DND-41 (cell line): ENCODE results near the gene CHKB.

ENCODE experiments used
- CTCF ChIP-seq: IDR thresholded peaks from 2 replicates; pipeline ENCODE4 v1.5.1; 2012; ENCODE audit warnings: borderline replicate concordance, low read length, moderate library complexity, mild to moderate bottlenecking; ENCODE audit not compliant: poor library complexity, severe bottlenecking; ENCODE audit errors: extremely low read depth
- EZH2 ChIP-seq: IDR thresholded peaks from 3 replicates; pipeline ENCODE4 v1.6.1; 2012; ENCODE audit warnings: borderline replicate concordance, low read depth, mild to moderate bottlenecking, moderate library complexity, low read length, inconsistent platforms; ENCODE audit not compliant: severe bottlenecking

- TF ChIP-seq CTCF (peak; percentile 15), EZH2 (no peak)
Measured at GRCh38 chr22:50626314-50626849, 43.7 kb upstream of the CHKB start.
